HG03139 (cell line): ENCODE results near the gene PRKAG2.

ENCODE experiments used
- ATAC-seq: cut with Tn5 transposase; IDR thresholded peaks from one replicate; pipeline ENCODE4 v1.9.1; 2021; ENCODE audit not compliant: unreplicated experiment

The PRKAG2 gene

DNA sequence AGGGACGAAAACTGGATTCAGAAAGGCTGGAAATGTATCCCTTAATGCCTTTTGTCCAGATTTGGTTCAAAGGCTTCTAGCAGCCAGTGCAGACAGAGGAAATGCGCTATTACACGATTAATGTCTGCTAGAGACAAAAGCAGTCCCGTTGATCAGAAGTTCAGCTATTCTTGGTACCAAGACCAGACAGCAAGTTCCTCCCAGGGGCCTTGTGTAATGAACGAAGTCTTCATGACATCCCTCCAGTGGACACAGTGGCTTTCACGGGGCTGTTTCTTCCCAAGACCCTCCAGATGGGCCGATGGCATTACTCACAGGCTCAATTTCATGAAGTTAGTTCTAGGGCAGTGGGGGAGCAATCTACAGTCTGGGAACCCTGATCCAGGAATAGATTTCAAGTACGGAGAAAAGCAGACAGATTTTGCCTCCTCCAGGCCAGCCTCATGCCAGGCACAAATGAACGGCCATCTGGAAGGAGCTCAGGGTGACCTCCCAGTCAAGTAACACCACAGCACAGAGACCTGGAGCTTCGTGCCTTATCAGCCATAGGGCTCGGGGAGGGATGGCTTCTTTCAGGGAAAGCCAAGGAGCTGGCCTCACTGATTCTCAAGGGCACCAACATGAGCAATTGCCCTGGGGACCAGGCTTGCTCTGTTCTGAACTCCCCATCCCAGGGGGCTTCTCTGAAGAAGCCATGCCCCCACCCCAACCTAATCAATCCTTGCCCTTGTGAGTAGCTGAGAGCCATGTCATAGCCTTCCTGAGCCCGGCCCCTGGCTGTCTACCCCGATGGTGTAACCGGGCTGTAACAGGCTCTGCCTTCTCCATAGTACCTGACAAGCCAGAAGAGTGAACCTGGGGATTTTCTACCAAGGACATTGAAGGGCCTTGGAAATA, 101.1 kb downstream of the PRKAG2 start:
- no peak for ATAC-seq

DNA sequence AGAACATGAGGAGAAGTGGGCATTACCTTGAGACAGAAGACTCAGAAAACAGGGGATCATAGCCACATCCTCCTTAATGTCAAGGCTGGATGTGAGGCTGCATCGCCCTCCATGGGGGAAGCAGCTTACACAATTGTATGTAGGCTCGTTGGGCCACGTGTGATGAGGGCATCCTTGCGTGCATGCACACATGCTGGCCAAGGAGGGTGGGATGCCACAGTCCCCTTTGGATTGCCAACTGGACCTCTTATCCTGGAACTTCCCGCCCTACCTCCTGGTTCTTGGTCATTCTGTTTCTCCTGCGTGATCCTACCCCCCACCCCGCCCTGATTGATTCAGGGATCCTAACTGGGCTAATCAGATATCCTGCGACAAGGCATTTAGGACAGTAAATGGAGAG, 102.0 kb downstream of the PRKAG2 start:
- ATAC-seq: no peak

DNA sequence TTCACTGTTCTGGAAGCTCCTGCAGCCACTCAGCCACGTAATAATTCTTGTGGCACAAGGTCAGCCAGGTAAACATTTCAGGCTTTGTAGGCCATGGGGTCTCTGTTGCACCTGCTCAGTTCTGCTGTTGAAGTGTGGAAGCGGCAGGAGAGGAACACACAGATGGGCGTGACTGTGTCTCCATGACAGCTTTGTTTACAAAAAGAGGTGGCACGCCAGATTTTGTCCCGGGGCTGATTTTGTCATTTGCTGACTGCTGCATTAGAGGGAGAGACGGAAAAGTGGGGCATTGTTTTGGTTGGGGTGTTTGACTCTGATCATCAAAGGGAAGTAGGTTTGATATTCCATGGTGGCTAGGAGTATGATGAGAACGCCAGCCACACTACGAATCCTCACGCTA, 103.1 kb downstream of the PRKAG2 start:
- ATAC-seq: no peak

DNA sequence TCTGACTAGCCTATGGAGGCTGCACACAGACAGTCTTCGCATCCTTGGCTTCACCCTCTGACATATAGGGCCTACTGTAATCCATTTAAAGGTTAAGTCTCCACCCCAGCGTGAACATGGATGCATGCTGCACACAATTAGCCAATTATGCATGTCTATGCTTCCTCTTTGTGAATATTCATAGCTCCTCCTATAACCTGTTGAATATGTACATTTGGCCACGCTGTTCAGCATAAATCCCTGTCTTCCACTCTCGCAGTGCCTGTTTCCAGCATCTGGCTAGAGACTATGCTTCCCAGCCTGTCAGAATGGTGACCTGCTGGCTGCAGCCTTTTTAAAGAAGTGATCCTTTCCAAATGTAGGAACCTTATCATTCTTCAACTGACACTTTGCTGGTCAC, 106.7 kb downstream of the PRKAG2 start:
- ATAC-seq: no peak

DNA sequence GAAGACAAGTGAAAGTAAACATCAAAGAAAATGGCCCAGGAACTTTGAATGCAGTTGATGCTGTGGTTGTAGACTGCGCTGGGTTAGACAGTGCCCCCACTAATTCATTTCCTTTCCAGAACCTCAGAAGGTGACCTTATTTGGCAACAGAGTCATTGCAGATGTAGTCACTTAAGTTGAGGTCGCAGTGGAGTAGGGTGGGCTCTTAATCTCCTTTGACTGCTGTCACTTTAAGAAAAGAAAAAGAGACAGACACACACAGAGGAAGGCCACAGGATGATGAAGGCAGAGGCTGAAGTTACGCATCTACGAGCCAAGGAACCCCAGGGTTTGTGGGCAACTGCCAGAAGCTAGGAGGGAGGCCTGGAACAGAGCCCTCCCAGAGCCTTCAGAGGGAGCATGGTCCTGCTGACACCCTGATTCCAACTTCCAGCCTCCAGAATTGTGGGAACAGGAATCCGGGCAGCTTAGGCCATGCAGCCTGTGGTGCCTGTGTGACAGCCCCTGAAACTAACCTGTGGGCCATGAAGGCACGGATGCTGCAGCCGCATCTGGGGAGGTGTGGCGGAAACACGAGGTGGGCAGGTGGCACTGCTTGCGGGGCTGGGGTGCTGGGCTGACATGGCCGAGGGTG, 107.6 kb downstream of the PRKAG2 start:
- ATAC-seq: peak; percentile 63

GRCh38 chr7:151768805-151769187, 108.1 kb downstream of the PRKAG2 start:
- ATAC-seq: no peak

GRCh38 chr7:151767557-151767956, 109.4 kb downstream of the PRKAG2 start:
- no peak for ATAC-seq

GRCh38 chr7:151764056-151764920, 112.6 kb downstream of the PRKAG2 start:
- no peak for ATAC-seq

- no peak for ATAC-seq
Observed at GRCh38 chr7:151763420-151763984, 113.4 kb downstream of the PRKAG2 start.

- no peak for ATAC-seq
Observed at GRCh38 chr7:151762583-151763245, 114.2 kb downstream of the PRKAG2 start.

- ATAC-seq: no peak
Observed at GRCh38 chr7:151761957-151762356, 115.0 kb downstream of the PRKAG2 start.

- no peak for ATAC-seq
Observed at GRCh38 chr7:151761231-151761630, 115.7 kb downstream of the PRKAG2 start.

DNA sequence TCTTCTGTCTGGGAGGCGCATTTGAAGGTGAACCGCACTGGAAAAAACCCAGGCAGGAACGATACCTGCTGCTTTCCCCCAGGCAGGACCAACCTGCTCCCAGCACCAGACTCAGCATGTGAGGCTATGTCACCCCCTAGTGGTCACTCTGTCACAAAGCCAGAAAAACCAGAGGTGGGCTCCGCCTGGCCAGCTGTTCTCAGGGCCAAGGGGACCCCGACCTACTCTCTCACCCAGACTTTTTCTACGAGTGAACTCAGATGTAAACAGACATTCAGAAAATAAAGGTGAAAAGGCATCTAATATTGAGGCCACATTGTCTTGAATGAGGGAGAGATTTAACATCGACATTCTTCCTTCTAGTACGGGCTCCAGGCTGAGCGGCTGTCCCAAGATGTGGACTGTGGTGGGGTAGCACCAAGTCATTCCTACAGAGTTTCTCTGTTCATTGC, 117.3 kb downstream of the PRKAG2 start:
- no peak for ATAC-seq

- no peak for ATAC-seq
Observed at GRCh38 chr7:151758622-151759540, 118.0 kb downstream of the PRKAG2 start.

GRCh38 chr7:151757274-151757673, 119.6 kb downstream of the PRKAG2 start:
- no peak for ATAC-seq

GRCh38 chr7:151756866-151757265, 120.0 kb downstream of the PRKAG2 start:
- ATAC-seq: no peak

DNA sequence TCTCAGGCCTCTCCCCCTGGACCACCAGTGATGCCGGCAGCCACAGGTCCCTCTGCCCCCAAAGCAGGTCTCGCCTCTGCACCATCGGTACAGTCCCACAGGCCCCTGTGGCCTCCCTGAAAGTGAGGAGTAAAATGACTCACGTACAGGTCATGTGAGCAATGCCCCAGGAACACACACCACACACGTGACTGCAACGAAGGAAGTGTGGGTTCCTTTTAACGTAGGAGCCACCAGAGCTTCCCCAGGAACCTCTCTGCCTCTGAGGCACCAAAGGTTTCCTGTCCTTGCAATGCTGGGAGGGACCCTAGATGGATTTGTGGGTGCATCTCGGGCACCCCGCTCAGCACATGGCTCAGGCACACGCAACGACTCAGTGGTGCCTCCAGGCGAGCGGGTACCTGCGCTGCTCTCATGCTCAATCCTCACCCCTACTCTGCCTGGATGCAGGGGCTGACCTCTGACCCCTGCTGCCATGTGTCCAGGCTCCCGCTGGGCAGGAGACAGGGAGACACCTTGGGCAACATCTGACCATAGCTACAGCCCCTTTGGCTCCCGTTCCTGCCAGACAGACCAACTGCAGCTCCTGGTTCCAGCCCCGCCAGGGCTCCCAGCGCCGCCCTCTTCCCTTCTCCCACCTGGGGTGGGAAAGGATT, 120.7 kb downstream of the PRKAG2 start:
- no peak for ATAC-seq

GRCh38 chr7:151755131-151755801, 121.6 kb downstream of the PRKAG2 start:
- no peak for ATAC-seq
